ENCODE measurements around the gene CDK12. TPM values are rescaled to one million over a fixed set of nuclear protein-coding genes. Genes with fewer than 3 reads are reported as not detected.

CDK12 gene
- total RNA-seq, 1 donor, result 32.6 TPM

DNA sequence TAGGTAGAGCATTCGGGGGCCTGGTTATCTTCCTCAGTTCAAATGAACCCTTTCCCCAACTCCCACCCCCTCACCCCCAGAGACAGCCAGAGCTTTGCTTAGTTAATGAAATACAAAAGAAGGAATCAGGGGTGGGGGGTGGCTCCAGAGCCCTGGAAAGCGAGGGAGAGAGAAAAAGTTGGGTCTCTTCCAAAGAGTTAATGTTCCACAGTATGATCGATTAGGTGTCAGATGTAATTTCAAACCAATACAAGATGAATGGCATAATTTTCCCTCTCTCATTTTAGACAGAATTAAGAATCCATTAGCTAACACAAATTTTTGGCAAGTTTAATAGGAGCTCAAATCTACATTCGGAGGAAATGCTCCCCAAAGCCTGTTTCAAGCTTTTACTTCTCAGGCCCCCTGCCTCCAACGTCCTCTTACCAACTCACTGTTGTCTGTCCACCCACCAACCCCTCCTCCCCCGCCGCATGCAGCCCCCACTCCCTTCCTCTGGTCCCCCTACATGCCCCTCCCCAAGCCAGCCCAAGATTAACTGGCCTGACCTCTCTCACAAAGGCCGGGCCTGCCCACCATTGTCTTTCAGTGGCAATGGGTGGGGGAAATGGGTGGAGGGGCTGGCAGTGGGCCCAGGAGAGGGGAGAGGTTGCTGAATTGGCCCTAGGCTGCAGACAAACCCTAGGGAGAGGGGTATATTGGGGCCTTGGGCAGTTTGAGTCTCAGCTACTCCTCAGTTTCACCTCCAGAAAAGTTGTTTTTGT lies 118.2 kb downstream of the CDK12 start:
- no peak for DNase-seq (ENCODE audit: low read depth in 2 of 3, low spot score in 2 of 3)

DNA sequence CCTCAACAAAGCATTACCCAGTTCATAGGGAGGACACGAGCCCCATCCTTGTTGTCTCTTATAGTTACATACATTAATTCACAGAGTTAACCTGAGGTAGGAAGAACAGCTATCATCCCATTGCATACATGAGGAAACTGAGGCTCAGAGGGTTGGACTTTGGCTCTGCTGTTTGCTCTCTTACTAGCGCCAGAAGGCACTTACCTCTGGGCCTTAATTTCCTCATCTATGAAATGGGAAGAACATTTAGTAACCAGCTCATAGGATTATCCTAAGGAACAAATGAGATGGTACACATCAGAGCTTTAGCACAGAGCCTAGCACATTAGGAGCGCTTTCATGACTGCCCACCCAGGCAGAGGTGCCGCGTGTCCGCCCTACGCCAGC lies 118.8 kb downstream of the CDK12 start:
- DNase-seq (ENCODE audit: low read depth in 2 of 3, low spot score in 2 of 3), result no peak

DNA sequence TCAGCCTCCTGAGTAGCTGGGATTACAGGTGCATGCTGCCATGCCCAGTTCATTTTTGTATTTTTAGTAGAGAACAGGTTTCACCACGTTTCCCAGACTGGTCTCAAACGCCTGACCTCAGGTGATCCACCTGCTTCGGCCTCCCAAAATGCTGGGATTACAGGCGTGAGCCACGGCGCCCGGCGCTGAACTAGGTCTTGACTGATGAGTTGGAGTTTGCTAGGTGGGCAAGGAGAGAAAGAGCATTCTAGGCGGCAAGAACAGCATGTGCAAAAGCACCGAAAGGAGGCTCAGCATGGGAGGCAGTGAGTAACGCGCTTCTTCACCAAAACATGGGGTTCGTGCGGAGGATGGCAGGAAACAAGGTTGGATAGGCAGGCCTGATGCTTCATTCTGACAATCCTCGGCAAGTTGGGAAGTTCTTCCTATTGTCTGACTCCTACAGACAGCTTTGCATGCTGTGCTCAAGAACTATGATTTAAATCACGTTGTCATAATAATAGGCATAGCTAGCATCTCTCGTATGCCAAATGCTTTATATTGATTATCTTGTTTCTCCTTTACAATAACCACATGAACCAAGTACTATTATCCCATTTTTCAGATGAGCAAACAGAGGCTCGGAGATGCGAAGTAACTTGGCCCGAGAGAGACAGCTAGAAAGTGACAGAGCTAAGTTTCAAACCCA lies 119.9 kb downstream of the CDK12 start:
- no peak for DNase-seq (ENCODE audit: low read depth in 2 of 3, low spot score in 2 of 3)

DNA sequence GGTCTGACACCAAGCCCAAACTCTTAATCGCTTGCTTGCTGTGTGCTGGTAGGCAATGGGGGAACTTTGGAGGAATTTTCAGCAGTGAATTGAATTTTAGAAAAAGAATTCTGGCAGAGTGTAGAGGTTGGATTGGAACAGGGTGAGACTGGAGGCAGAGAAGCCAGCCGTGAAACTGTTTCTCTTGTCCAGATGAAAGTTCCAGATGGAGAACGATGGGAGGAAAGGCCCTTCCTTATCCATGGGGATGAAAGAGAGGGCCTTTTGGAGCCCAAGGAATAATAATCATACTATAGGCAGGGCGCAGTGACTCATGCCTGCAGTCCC lies 120.4 kb downstream of the CDK12 start:
- DNase-seq (ENCODE audit: low read depth in 2 of 3, low spot score in 2 of 3), result no peak

DNA sequence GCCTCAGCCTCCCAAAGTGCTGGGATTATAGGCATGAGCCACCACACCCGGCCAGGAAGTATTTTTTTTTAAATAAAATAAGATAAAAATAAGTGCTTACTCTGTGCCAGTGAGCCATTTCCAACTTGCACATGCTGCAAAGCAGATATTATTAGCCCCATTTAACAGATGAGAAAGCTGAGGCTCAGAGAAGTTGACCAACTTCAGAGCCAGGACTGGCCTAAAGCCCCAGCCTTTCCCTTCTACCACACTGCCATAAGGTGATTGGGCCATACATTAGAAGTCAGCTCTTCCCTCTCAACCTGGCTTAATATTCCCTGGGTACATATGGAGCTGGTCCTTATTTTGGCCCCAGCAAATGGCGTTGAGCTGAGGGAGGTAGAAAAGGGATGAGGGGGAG lies 121.4 kb downstream of the CDK12 start:
- no peak for DNase-seq (ENCODE audit: low read depth in 2 of 3, low spot score in 2 of 3)

Small RNA genes lying within 50 kb of the gene (small RNA-seq; reads per million reads assigned to genes)
- gene RNU6-233P, result not detected

Other genes with a start within 250 kb of the CDK12 start
- gene STAC2, start 235.5 kb upstream of the CDK12 start, total RNA-seq, result not detected
- 22.4 TPM for gene FBXL20, start 59.9 kb upstream of the CDK12 start, total RNA-seq
- gene MED1, start 10.2 kb upstream of the CDK12 start, total RNA-seq, result 17.8 TPM
- gene NEUROD2, start 146.4 kb downstream of the CDK12 start, total RNA-seq, result not detected
- not detected for gene PPP1R1B, start 165.5 kb downstream of the CDK12 start, total RNA-seq
- gene STARD3, start 175.7 kb downstream of the CDK12 start, total RNA-seq, result 47.1 TPM
- gene TCAP, start 203.9 kb downstream of the CDK12 start, total RNA-seq, result 0.81 TPM
- gene PNMT, start 207.0 kb downstream of the CDK12 start, total RNA-seq, result 3.8 TPM
- 27.7 TPM for gene PGAP3, start 226.6 kb downstream of the CDK12 start, total RNA-seq
- 7.5 TPM for gene ERBB2, start 238.6 kb downstream of the CDK12 start, total RNA-seq